GM23338 (cell line): ENCODE results near the gene CCDC38. TPM values are rescaled to one million over a fixed set of nuclear protein-coding genes. Genes with fewer than 3 reads are reported as not detected.
A peak's percentile ranks its signal among the peaks of the same experiment; 100 is the strongest.
"Not testable (repeated sequence)": the region's sequence is repeated elsewhere in the genome, so short reads cannot be mapped to it uniquely, and the experiment has no call there.

Experiments
- ATAC-seq: fragments of 200-7000 bp; cut with Tn5 transposase; 3 replicates; pipeline ENCODE4 v1.9.1; 2020
- DNase-seq: peaks from one replicate; pipeline ENCODE4 v3.0.0-alpha.2; 2015; ENCODE audit warnings: low spot score
- H2AFZ ChIP-seq: fragments of 200-600 bp; sonication (generic); 2 replicates; pipeline ENCODE4 v1.8.0; 2016; ENCODE audit warnings: antibody characterized with exemption, mild to moderate bottlenecking, moderate library complexity
- H3F3A ChIP-seq: fragments of 200-600 bp; sonication (generic); replicated peaks from 2 replicates; pipeline ENCODE4 v1.8.0; 2017; ENCODE audit warnings: antibody characterized with exemption, mixed run types, low read depth
- H3K27ac ChIP-seq: fragments of 200-600 bp; sonication (generic); 2 replicates; pipeline ENCODE4 v1.6.1; 2016; ENCODE audit warnings: low read depth
- H3K27me3 ChIP-seq: fragments of 200-600 bp; sonication (generic); 2 replicates; pipeline ENCODE4 v1.8.0; 2016; ENCODE audit warnings: mild to moderate bottlenecking, mixed run types, moderate library complexity; ENCODE audit not compliant: insufficient read depth
- H3K36me3 ChIP-seq: fragments of 200-600 bp; sonication (generic); 2 replicates; pipeline ENCODE4 v1.8.0; 2016; ENCODE audit warnings: mild to moderate bottlenecking; ENCODE audit not compliant: insufficient read depth
- H3K4me1 ChIP-seq: fragments of 200-600 bp; sonication (generic); 2 replicates; pipeline ENCODE4 v1.8.0; 2016; ENCODE audit warnings: mild to moderate bottlenecking, moderate library complexity; ENCODE audit not compliant: insufficient read depth
- H3K4me2 ChIP-seq: fragments of 200-600 bp; sonication (generic); 2 replicates; pipeline ENCODE4 v1.7.1; 2017; ENCODE audit warnings: mixed run types
- H3K4me3 ChIP-seq: fragments of 200-600 bp; sonication (generic); 2 replicates; pipeline ENCODE4 v1.6.1; 2016; ENCODE audit warnings: mixed run types
- H3K79me2 ChIP-seq: fragments of 200-600 bp; sonication (generic); replicated peaks from 2 replicates; pipeline ENCODE4 v1.8.0; 2017; ENCODE audit warnings: mild to moderate bottlenecking; ENCODE audit not compliant: insufficient read depth
- H3K9me2 ChIP-seq: fragments of 200-600 bp; sonication (generic); 2 replicates; pipeline ENCODE4 v1.8.0; 2017; ENCODE audit not compliant: insufficient read depth
- H4K20me1 ChIP-seq: fragments of 200-600 bp; sonication (generic); replicated peaks from 2 replicates; pipeline ENCODE4 v1.8.0; 2017; ENCODE audit warnings: mild to moderate bottlenecking; ENCODE audit not compliant: insufficient read depth
- H3K27ac Mint-ChIP-seq: 2 replicates; pipeline ENCODE4 v1.8.0; 2020; ENCODE audit warnings: inconsistent platforms, mild to moderate bottlenecking, moderate library complexity, mixed read lengths
- H3K27me3 Mint-ChIP-seq: 3 replicates; pipeline ENCODE4 v1.8.0; 2022; ENCODE audit warnings: low read depth, mild to moderate bottlenecking, moderate library complexity, mixed read lengths, inconsistent platforms; ENCODE audit not compliant: insufficient read depth, poor library complexity
- H3K36me3 Mint-ChIP-seq: 3 replicates; pipeline ENCODE4 v1.8.0; 2021; ENCODE audit warnings: low read depth, mild to moderate bottlenecking, inconsistent platforms, moderate library complexity, mixed read lengths
- H3K4me1 Mint-ChIP-seq: 3 replicates; pipeline ENCODE4 v1.8.0; 2020; ENCODE audit warnings: mild to moderate bottlenecking, inconsistent platforms, mixed read lengths
- H3K4me3 Mint-ChIP-seq: 3 replicates; pipeline ENCODE4 v1.8.0; 2021; ENCODE audit warnings: moderate library complexity, mild to moderate bottlenecking, inconsistent platforms, mixed read lengths
- H3K9me3 Mint-ChIP-seq: 3 replicates; pipeline ENCODE4 v1.8.0; 2020; ENCODE audit warnings: moderate library complexity, mild to moderate bottlenecking, inconsistent platforms, mixed read lengths
- CREB1 ChIP-seq: fragments of 250-450 bp; sonication (Bioruptor Pico); IDR thresholded peaks from 2 replicates; pipeline ENCODE4 v1.5.0; 2020; ENCODE audit warnings: low read depth, mild to moderate bottlenecking, moderate library complexity
- CTCF ChIP-seq, 2 experiments: fragments of 200-600 bp in 1 of 2; sonication (generic) in 1 of 2; conservative IDR thresholded peaks; 2 replicates each; pipeline versions ENCODE4 v1.5.1 to v1.6.1; 2016 to 2017; ENCODE audit warnings: antibody characterized with exemption in 2 of 2, low read depth in 2 of 2, mild to moderate bottlenecking in 2 of 2, moderate library complexity in 1 of 2
- EZH2 ChIP-seq: fragments of 200-600 bp; sonication (generic); IDR thresholded peaks from one replicate; pipeline ENCODE4 v1.8.0; 2017; ENCODE audit warnings: antibody characterized with exemption, mild to moderate bottlenecking, low read depth; ENCODE audit not compliant: unreplicated experiment
- JUNB ChIP-seq: IDR thresholded peaks from one replicate; pipeline ENCODE4 v1.6.1; 2016; ENCODE audit warnings: antibody characterized with exemption; ENCODE audit not compliant: unreplicated experiment
- POLR2AphosphoS5 ChIP-seq: IDR thresholded peaks from 2 replicates; pipeline ENCODE4 v1.6.1; 2016; ENCODE audit warnings: antibody characterized with exemption, low read depth
- REST ChIP-seq: IDR thresholded peaks from one replicate; pipeline ENCODE4 v1.6.1; 2018; ENCODE audit warnings: antibody characterized with exemption; ENCODE audit not compliant: unreplicated experiment
- STAT1 ChIP-seq: IDR thresholded peaks from one replicate; pipeline ENCODE4 v1.6.1; 2016; ENCODE audit warnings: antibody characterized with exemption; ENCODE audit not compliant: unreplicated experiment
- ZNF114 ChIP-seq: fragments of 250-450 bp; sonication (Bioruptor Pico); IDR thresholded peaks from 2 replicates; pipeline ENCODE4 v1.5.0; 2020; ENCODE audit warnings: mild to moderate bottlenecking, moderate library complexity
- ZNF331 ChIP-seq: fragments of 250-450 bp; sonication (Bioruptor Pico); IDR thresholded peaks from 2 replicates; pipeline ENCODE4 v1.5.0; 2020; ENCODE audit warnings: low read depth, mild to moderate bottlenecking, moderate library complexity
- polyA plus RNA-seq: library from polyadenylated mRNA; unstranded; fragments of >200 nt; fragmentation: Nextera tagmentation; extraction: Ambion mirVana; gene quantifications from 2 replicates; pipeline ENCODE4 v1.2.1, GENCODE V29; 2016
- total RNA-seq: library from RNA; depleted of rRNA; stranded (reverse); fragments of >200 nt; shearing (Covaris generic); gene quantifications from 2 replicates; pipeline ENCODE4 v1.2.3, GENCODE V29; 2014
- TF ChIP-seq, protein P1 (sequence below): fragments of 250-450 bp; sonication (Bioruptor Pico); IDR thresholded peaks from 2 replicates; pipeline ENCODE4 v1.5.0; 2020; ENCODE audit warnings: mild to moderate bottlenecking, moderate library complexity

CCDC38 gene
- total and polyA plus RNA-seq, 2 experiments from 2014 or later: not detected

GRCh38 chr12:95970905-95971304 is 28.5 kb upstream of the CCDC38 start (continued):
- TF ChIP-seq, protein P1, sequence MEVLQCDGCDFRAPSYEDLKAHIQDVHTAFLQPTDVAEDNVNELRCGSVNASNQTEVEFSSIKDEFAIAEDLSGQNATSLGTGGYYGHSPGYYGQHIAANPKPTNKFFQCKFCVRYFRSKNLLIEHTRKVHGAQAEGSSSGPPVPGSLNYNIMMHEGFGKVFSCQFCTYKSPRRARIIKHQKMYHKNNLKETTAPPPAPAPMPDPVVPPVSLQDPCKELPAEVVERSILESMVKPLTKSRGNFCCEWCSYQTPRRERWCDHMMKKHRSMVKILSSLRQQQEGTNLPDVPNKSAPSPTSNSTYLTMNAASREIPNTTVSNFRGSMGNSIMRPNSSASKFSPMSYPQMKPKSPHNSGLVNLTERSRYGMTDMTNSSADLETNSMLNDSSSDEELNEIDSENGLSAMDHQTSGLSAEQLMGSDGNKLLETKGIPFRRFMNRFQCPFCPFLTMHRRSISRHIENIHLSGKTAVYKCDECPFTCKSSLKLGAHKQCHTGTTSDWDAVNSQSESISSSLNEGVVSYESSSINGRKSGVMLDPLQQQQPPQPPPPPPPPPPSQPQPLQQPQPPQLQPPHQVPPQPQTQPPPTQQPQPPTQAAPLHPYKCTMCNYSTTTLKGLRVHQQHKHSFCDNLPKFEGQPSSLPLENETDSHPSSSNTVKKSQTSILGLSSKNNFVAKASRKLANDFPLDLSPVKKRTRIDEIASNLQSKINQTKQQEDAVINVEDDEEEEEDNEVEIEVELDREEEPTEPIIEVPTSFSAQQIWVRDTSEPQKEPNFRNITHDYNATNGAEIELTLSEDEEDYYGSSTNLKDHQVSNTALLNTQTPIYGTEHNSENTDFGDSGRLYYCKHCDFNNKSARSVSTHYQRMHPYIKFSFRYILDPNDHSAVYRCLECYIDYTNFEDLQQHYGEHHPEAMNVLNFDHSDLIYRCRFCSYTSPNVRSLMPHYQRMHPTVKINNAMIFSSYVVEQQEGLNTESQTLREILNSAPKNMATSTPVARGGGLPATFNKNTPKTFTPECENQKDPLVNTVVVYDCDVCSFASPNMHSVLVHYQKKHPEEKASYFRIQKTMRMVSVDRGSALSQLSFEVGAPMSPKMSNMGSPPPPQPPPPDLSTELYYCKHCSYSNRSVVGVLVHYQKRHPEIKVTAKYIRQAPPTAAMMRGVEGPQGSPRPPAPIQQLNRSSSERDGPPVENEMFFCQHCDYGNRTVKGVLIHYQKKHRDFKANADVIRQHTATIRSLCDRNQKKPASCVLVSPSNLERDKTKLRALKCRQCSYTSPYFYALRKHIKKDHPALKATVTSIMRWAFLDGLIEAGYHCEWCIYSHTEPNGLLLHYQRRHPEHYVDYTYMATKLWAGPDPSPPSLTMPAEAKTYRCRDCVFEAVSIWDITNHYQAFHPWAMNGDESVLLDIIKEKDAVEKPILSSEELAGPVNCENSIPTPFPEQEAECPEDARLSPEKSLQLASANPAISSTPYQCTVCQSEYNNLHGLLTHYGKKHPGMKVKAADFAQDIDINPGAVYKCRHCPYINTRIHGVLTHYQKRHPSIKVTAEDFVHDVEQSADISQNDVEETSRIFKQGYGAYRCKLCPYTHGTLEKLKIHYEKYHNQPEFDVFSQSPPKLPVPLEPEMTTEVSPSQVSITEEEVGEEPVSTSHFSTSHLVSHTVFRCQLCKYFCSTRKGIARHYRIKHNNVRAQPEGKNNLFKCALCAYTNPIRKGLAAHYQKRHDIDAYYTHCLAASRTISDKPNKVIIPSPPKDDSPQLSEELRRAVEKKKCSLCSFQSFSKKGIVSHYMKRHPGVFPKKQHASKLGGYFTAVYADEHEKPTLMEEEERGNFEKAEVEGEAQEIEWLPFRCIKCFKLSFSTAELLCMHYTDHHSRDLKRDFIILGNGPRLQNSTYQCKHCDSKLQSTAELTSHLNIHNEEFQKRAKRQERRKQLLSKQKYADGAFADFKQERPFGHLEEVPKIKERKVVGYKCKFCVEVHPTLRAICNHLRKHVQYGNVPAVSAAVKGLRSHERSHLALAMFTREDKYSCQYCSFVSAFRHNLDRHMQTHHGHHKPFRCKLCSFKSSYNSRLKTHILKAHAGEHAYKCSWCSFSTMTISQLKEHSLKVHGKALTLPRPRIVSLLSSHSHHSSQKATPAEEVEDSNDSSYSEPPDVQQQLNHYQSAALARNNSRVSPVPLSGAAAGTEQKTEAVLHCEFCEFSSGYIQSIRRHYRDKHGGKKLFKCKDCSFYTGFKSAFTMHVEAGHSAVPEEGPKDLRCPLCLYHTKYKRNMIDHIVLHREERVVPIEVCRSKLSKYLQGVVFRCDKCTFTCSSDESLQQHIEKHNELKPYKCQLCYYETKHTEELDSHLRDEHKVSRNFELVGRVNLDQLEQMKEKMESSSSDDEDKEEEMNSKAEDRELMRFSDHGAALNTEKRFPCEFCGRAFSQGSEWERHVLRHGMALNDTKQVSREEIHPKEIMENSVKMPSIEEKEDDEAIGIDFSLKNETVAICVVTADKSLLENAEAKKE (CRISPR knock-in tag): peak; percentile 92

DNA sequence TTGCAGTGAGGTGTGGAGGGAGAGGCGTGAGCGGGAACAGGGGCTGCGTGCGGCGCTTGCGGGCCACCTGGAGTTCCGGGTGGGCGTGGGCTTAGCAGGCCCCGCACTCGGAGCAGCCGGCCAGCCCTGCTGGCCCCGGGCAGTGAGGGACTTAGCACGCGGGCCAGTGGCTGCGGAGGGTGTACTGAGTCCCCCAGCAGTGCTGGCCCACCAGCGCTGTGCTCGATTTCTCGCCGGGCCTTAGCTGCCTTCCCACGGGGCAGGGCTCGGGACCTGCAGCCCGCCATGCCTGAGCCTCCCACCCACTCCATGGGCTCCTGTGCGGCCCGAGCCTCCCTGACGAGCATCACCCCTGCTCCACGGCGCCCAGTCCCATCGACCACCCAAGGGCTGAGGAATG is 26.7 kb upstream of the CCDC38 start:
- H3K36me3 ChIP-seq, H3K4me1 ChIP-seq, H4K20me1 ChIP-seq, H3K79me2 ChIP-seq, H3K4me3 Mint-ChIP-seq, H3K27ac Mint-ChIP-seq, H3K27me3 ChIP-seq, H3K9me2 ChIP-seq, H2AFZ ChIP-seq, H3K27ac ChIP-seq, H3K4me2 ChIP-seq, H3K4me3 ChIP-seq, H3K27me3 Mint-ChIP-seq, DNase-seq, ATAC-seq, H3F3A ChIP-seq: not testable (repeated sequence)
- H3K9me3 Mint-ChIP-seq: peaks cover 11% of the 10 kb centered on the region
- peaks cover 11% of the 10 kb centered on the region for H3K36me3 Mint-ChIP-seq
- H3K4me1 Mint-ChIP-seq: peaks cover 15% of the 10 kb centered on the region

DNA sequence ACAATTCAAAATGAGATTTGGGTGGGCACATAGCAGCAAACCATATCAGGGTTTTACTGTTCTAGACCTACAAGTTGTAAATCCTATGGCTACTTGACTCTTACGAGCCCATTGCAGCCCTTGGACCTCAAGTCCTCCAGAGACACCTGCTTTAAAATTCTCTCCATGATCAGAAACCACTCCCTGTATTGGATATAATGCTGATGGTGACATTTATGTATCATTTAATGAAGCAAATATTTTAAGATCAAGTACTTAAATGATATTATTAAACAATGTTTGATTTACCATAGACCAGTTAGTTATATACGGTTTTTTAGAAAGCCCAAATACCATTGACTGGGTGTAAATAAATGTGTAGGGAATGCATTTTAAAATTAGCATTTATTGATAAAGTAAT is 24.9 kb upstream of the CCDC38 start:
- H3K4me3 ChIP-seq: no peak overlapping the region
- H3K79me2 ChIP-seq: no peaks in the 10 kb centered on the region
- H3F3A ChIP-seq: no peaks in the 10 kb centered on the region
- H3K4me2 ChIP-seq: no peak overlapping the region
- H3K27ac Mint-ChIP-seq: no peak overlapping the region
- ATAC-seq: no peak
- no peak overlapping the region for H3K27ac ChIP-seq
- H3K36me3 Mint-ChIP-seq: peaks cover 11% of the 10 kb centered on the region
- no peaks in the 10 kb centered on the region for H3K9me2 ChIP-seq
- H4K20me1 ChIP-seq: no peaks in the 10 kb centered on the region
- H3K4me1 ChIP-seq: 0 out of 2 replicates have a peak, but pooled peaks cover 3% of the 10 kb centered on the region
- H3K4me1 Mint-ChIP-seq: peaks cover 14% of the 10 kb centered on the region
- no peak overlapping the region for H2AFZ ChIP-seq
- no peaks in the 10 kb centered on the region for H3K27me3 ChIP-seq
- H3K9me3 Mint-ChIP-seq: peaks cover 11% of the 10 kb centered on the region
- H3K4me3 Mint-ChIP-seq: no peak overlapping the region
- H3K27me3 Mint-ChIP-seq: peaks cover 4% of the 10 kb centered on the region
- no peak for DNase-seq
- H3K36me3 ChIP-seq: no peaks in the 10 kb centered on the region
- TF ChIP-seq EZH2: no peak
- TF ChIP-seq ZNF114 (CRISPR knock-in tag): no peak
- TF ChIP-seq CTCF (conservative IDR thresholded peaks at IDR 0.05; ENCODE audit: low read depth in 2 of 2): no peak
- no peak for TF ChIP-seq JUNB
- no peak for TF ChIP-seq ZNF331 (CRISPR knock-in tag)
- TF ChIP-seq STAT1: no peak
- no peak for TF ChIP-seq POLR2AphosphoS5
- no peak for TF ChIP-seq REST
- no peak for TF ChIP-seq CREB1 (CRISPR knock-in tag)
